HUES48 (cell line): ENCODE data around the gene OR4K14.
"Not testable (repeated sequence)": the region's sequence is repeated elsewhere in the genome, so short reads cannot be mapped to it uniquely, and the experiment has no call there.

Experiments
- H3K27ac ChIP-seq: one replicate; pipeline ENCODE4 v1.7.0; 2013; ENCODE audit warnings: low read depth, low read length, inconsistent platforms
- H3K27me3 ChIP-seq: 2 replicates; pipeline ENCODE4 v1.6.1; 2013; ENCODE audit warnings: mild to moderate bottlenecking, low read length; ENCODE audit not compliant: control insufficient read depth, insufficient read depth
- H3K36me3 ChIP-seq: 2 replicates; pipeline ENCODE4 v1.6.1; 2013; ENCODE audit warnings: low read length; ENCODE audit not compliant: control insufficient read depth, insufficient read depth
- H3K4me1 ChIP-seq: 2 replicates; pipeline ENCODE4 v1.6.1; 2013; ENCODE audit warnings: mild to moderate bottlenecking, low read length; ENCODE audit not compliant: control insufficient read depth, insufficient read depth
- H3K4me3 ChIP-seq: 2 replicates; pipeline ENCODE4 v1.5.1; 2013; ENCODE audit warnings: mild to moderate bottlenecking, low read depth, low read length
- H3K9ac ChIP-seq: 2 replicates; pipeline ENCODE4 v1.6.1; 2013; ENCODE audit warnings: mild to moderate bottlenecking, low read depth, low read length, moderate library complexity
- H3K9me3 ChIP-seq: 2 replicates; pipeline ENCODE4 v1.6.1; 2013; ENCODE audit warnings: low read length; ENCODE audit not compliant: control insufficient read depth, insufficient read depth

OR4K14 gene

GRCh38 chr14:19975291-19975690 is 43.8 kb downstream of the OR4K14 start, which contains the start of gene OR4K15:
Gene OR4K15, plus strand, starts transcription at chr14:19975591. Its CDS starts 0 bp downstream, at chr14:19975591.
- Histone ChIP-seq H3K27ac (no peak within 1 kb of the TSS), H3K4me3 (no peak within 1 kb of the TSS; the same call in 1 of the 2 replicates), H3K9me3 (peaks cover 68% of the 10 kb centered on the region), H3K4me1 (no peaks in the 10 kb centered on the region), H3K27me3 (no peaks in the 10 kb centered on the region), H3K9ac (no peak within 1 kb of the TSS), H3K36me3 (no peaks in the 10 kb centered on the region)

GRCh38 chr14:19974844-19975243 is 44.3 kb downstream of the OR4K14 start:
- Histone ChIP-seq H3K9me3 (peaks cover 68% of the 10 kb centered on the region), H3K4me1 (no peaks in the 10 kb centered on the region), H3K27me3 (no peaks in the 10 kb centered on the region), H3K36me3 (no peaks in the 10 kb centered on the region), H3K27ac (no peak overlapping the region), H3K9ac (no peak overlapping the region), H3K4me3 (no peak overlapping the region; the same call in 1 of the 2 replicates)

- not testable (repeated sequence) for H3K36me3 ChIP-seq, H3K9ac ChIP-seq, H3K4me1 ChIP-seq, H3K4me3 ChIP-seq, H3K27ac ChIP-seq, H3K27me3 ChIP-seq
- peaks cover 55% of the 10 kb centered on the region for H3K9me3 ChIP-seq
These were observed 49.4 kb downstream of the OR4K14 start for GRCh38 chr14:19969735-19970134.
